HT-29 (cell line): ENCODE data around the gene ZHX3. TPM values are rescaled to one million over a fixed set of nuclear protein-coding genes. Genes with fewer than 3 reads are reported as not detected.

Experiments
- DNase-seq: peaks from one replicate; pipeline ENCODE4 v3.0.0-alpha.2; 2015; ENCODE audit warnings: low spot score
- total RNA-seq: library from RNA; depleted of rRNA; stranded (reverse); fragments of >200 nt; shearing (Covaris generic); gene quantifications from 2 replicates; pipeline ENCODE4 v1.2.3, GENCODE V29; 2014

ZHX3 gene
- total RNA-seq, 1 experiment from 2014 or later = 7.0 TPM

GRCh38 chr20:41191562-41192500, 125.7 kb downstream of the ZHX3 start:
- DNase-seq = no peak

GRCh38 chr20:41187668-41188067, 129.9 kb downstream of the ZHX3 start:
- DNase-seq = no peak

GRCh38 chr20:41185013-41185757, 132.3 kb downstream of the ZHX3 start:
- DNase-seq = no peak

DNA sequence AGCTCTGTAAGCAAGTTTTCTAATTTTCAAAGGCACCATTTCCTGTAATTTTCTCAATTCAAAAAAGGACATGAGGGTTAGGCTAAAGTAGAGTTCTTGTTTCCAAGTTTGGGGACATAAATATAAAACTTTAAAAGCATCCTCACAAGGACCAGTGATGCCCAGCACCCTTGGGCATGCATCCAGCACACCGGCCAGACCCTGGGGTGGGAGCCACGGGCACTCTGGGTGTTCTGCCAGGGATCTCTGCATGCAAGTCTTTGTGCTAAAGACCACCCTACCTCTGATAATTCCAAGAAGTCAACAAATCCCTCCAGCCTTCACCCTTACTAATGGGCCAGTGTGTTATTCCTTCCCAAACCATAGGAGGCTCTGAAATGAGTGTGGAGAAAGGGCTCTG, 133.7 kb downstream of the ZHX3 start:
- no peak for DNase-seq

DNA sequence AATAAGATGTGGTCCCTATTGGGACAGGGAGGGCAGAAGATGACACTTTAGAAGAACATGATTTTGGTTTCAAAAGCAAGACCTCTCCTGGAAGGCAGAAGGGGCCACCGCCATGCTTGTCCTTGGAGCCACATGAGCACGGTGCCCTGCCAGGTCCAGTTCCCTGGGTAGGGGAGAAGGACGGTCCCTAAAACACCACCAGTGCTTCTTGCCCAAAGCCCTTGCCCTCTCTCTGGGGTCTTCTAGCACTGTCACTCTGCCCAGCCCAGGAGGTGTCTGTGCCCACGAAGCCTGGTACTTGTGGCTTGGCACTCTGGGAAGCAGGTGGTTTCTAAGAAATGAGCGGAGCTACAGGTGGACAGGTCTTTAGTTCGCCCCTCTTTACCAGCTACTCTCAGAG, 134.1 kb downstream of the ZHX3 start:
- no peak for DNase-seq

DNA sequence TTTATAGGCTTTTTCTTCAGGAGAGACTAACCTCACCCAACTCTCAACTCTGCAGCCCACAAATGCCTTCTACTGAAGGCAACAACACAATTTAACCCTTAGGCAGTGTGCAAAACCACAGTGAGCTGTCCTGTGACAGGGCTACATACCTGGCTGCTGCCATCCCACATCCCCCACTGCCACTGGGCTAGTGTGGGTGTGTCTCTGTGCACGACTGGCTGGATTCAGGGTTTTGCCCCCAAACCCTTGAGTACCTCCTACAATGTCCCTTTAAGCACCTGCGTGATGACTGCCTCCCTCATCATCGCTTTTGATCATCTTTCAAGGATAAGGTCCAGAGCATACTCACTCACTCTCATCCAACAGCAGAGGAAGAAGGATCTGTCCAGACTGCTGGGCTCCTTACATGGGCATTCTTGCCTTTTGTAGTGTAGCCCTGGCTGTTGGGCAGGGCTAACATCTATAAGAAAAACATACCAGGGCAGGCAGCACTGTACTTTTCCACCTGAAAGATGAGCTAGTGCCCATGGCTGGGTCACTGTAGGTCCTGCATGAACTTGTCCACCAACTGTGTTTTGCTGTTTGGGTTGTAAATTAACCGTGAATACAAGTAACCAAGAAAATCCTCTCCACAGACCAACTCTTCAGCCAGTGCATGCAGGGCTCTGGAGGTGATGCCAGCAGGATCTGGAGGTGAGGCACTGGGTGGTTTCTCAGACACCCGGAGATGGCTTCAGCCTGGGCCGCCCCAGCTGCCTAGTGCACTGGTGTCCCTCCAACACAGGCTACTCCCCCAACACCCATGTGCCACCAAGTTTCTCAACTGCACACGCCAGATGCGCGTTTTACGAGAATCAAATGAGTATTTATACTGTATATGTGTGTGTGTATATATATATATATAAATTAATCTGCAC, 135.0 kb downstream of the ZHX3 start:
- DNase-seq = no peak

GRCh38 chr20:41181567-41181966, 136.0 kb downstream of the ZHX3 start:
- DNase-seq = no peak

DNA sequence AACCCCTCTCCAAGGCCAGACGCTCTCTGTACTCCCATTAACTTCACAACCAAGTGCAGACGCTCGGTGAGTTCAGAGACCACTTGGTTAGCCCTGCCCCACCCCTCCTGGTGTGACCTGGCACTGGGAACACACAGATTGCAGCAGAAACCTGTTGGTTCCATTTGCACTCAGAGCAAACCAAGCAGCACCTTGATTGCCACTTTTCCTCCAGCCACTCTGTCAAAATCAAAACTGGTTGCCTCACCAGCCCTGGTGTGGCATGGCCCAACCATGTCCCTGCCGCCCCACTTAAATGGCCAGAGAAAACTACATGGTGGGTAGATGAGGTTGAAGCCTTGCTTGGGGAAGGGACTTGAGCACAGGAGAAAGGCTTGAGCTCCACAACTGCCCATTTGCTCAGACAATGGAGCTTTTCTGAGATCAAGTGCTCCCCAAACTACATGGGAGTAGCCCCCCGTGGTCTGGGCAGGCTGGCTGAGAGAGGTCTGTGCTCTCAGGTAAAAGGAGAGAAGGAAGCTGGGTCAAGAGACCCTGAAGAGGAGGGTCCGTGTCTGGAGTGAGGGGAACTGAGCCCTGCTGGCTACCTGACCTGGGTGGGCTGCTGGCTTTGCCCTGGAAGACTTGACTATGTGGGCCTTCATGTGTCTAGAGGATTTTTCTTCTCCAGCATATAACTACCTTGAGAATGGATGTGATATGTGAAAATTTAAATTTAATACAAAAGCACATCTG, 136.8 kb downstream of the ZHX3 start:
- no peak for DNase-seq

DNA sequence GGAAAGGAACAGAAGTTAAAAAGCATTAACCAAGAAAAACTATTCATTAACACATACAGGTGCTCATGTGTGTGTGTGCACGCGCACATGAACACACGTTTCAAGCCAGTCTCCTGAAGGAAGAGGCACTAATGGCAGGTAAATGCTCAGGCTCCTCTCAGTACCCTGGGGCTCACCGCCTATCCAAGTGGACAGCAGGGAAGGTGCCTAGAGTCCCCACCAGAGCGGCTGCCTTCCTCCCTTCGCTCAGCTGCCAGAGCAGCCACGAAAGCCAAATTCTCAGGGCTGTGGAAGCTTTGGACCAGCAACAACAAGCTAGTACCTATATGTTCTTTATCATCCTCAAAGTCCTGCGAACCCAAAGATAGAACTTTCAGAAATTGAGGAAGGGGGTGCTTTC, 137.6 kb downstream of the ZHX3 start:
- no peak for DNase-seq

DNA sequence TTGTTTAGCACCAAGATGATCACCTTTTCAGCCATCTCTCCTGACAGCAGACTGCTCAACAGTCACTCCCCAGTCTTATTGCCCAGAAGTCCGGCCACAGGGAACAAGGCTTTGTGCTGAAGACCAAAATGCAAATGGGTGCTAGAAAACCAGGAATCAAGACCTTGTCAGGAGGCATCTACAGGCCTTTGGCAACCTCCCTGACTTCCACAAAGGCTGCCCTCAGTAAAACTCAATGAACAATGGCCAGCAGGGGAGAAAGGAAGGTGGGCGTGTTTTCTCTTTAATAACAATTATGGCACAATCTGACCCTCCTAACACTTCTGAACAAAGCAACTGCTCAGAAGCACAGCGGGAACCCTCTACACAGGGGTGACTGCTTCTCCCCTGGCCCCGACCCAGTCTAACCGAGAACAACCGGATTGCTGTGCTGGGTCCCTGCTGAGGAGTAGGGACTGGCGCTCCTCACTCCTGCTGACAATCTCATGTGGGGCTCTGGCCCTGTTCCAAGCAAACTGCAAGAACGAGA, 138.6 kb downstream of the ZHX3 start:
- no peak for DNase-seq

DNA sequence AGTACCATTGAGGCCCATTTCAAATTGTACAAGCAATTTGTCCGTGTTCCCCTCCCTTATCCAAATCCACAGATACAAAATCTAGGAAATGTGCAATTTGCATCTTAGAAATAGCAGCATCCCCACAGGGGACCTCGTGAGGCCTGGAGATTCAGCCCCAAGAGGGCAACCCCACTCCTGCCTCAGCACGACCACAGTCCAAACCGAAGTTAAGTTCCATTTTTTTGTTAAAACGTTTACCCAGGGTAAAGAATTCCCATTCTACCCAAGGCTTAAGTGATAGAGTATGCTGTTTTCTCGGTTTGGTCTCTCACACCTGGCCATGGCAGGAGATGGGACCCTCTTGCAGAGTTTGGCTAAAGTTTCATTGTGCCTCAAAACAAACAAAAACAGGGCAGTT, 139.0 kb downstream of the ZHX3 start:
- no peak for DNase-seq

GRCh38 chr20:41177636-41178035, 139.9 kb downstream of the ZHX3 start:
- DNase-seq = no peak

GRCh38 chr20:41176711-41177552, 140.6 kb downstream of the ZHX3 start:
- DNase-seq = no peak

- no peak for DNase-seq
Measured at GRCh38 chr20:41175727-41176330, 141.7 kb downstream of the ZHX3 start.

GRCh38 chr20:41175201-41175651, 142.3 kb downstream of the ZHX3 start:
- no peak for DNase-seq

DNA sequence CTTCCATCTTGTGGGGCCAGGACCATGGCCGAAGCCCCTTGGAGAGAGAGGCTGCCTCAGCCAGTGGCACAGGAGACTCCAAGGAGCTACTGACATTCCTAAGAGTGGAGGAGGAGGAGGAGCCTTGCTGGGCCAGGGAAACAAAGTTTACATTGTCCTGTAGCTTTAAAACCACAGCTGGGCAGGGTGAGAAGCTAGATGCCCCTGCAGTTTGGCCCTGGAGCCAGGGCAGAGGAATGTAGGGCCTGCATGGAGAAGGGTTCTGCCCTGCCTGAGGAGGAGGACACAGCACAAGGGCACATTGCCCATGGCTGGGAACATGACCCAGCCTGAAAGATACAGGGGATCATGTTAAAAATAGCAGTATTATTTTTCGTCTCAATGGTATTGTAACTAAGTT, 142.7 kb downstream of the ZHX3 start:
- DNase-seq = no peak

- no peak for DNase-seq
Measured at GRCh38 chr20:41174373-41174772, 143.2 kb downstream of the ZHX3 start.

DNA sequence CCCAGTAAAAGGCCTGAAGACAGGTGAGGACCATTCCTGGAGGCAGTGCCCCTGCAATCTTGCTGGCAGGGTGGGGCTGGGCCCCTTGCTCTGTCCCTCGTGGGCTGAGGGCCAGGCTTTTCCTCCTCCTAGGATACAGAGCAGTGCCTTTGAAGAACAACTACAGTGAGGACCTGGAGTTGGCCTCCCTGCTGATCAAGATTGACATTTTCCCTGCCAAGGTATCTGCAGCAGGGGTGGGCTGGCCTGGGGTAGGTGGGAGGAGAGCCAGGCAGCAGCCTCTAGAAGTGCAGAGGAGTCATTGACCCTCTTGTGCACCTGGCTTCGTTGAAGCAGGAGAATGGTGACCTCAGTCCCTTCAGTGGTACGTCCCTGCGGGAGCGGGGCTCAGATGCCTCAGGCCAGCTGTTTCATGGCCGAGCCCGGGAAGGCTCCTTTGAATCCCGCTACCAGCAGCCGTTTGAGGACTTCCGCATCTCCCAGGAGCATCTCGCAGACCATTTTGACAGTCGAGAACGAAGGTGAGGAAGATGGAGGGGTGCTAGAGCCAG, 143.7 kb downstream of the ZHX3 start:
- DNase-seq = no peak

DNA sequence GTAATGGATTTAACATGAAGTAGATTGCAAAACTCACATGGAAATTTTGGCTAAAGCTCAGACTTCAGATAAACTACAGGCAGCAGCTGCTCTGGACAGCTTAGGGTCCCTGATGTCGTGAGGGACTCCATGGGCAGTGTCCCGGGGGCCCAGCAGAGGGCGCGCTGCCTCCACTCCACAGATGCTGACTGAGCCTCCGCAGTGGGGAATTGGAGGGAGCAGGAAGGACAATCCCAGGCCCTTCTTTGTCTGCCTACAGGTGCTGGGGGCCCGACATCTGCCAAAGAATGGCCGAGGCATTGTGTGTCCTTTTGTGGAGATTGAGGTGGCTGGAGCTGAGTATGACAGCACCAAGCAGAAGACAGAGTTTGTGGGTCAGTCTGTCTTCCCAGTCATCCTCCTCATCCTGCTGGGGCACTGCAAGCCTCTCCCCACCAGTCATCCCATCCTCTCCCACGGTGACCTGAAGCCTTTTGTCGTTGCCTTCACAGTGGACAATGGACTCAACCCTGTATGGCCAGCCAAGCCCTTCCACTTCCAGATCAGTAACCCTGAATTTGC, 144.3 kb downstream of the ZHX3 start:
- peak; percentile 86 for DNase-seq
